Uterus (tissue), 4 donors: ENCODE measurements around the gene ATP6V0D1. TPM values are rescaled to one million over a fixed set of nuclear protein-coding genes. Genes with fewer than 3 reads are reported as not detected.

Source experiments
- DNase-seq, 2 donors: peaks; one replicate each; pipeline ENCODE4 v3.0.0-alpha.2; 2019 to 2020
- H3K27ac ChIP-seq, 2 donors: fragments of 200-600 bp; sonication (generic); 1 replicate in 1 of 2; 2 replicates in 1 of 2; pipeline ENCODE4 v1.5.1; 2016 to 2018
- H3K27me3 ChIP-seq, 2 donors: fragments of 200-600 bp; sonication (generic); one replicate each; pipeline ENCODE4 v1.5.1; 2018 to 2019; ENCODE audit warnings: control low read depth in 1 of 2
- H3K36me3 ChIP-seq, 2 donors: fragments of 200-600 bp; sonication (generic); one replicate each; pipeline ENCODE4 v1.5.1; 2019; ENCODE audit warnings: control low read depth in 1 of 2
- H3K4me1 ChIP-seq, 2 donors: fragments of 200-600 bp; sonication (generic); one replicate each; pipeline ENCODE4 v1.5.1; 2018 to 2019; ENCODE audit warnings: control low read depth in 1 of 2
- H3K4me3 ChIP-seq, 2 donors: fragments of 200-600 bp; sonication (generic); 1 replicate in 1 of 2; 2 replicates in 1 of 2; pipeline ENCODE4 v1.5.1; 2018 to 2019; ENCODE audit warnings: mild to moderate bottlenecking in 1 of 2
- H3K9me3 ChIP-seq, 2 donors: fragments of 200-600 bp; sonication (generic); one replicate each; pipeline ENCODE4 v1.5.1; 2019; ENCODE audit warnings: control low read depth in 1 of 2
- POLR2A ChIP-seq, 2 donors: fragments of 450-650 bp; IDR thresholded peaks; one replicate each; pipeline ENCODE4 v1.6.1; 2016; ENCODE audit warnings: antibody characterized with exemption in 2 of 2, mild to moderate bottlenecking in 1 of 2, moderate library complexity in 1 of 2
- intact Hi-C: fragments of 100-400 bp; cut with DNase I; formaldehyde crosslinking; loops from one replicate; pipeline ENCODE4 v1.15.1; 2023; ENCODE audit warnings: low total_unique reads
- total RNA-seq, 4 donors: library from RNA; depleted of rRNA in 3 of 4; stranded (reverse); fragments of >200 nt in 3 of 4; gene quantifications; one replicate each; pipeline versions ENCODE4 v1.1.0 to v1.2.4, GENCODE V29; 2014 to 2023
- TF ChIP-seq, protein P1 (sequence below), 4 experiments: fragments of 200-600 bp in 2 of 4; fragments of 450-650 bp in 2 of 4; sonication (generic) in 2 of 4; IDR thresholded peaks; one replicate each; pipeline ENCODE4 v1.5.1; 2016 to 2019; ENCODE audit warnings: antibody characterized with exemption in 4 of 4, mild to moderate bottlenecking in 2 of 4, moderate library complexity in 1 of 4
- donor health status: DM: yes; HTN: yes; CAD: no.

ATP6V0D1 gene
- total RNA-seq, 4 donors from 2014 or later, result 67.4 to 243 (median 100) TPM

DNA sequence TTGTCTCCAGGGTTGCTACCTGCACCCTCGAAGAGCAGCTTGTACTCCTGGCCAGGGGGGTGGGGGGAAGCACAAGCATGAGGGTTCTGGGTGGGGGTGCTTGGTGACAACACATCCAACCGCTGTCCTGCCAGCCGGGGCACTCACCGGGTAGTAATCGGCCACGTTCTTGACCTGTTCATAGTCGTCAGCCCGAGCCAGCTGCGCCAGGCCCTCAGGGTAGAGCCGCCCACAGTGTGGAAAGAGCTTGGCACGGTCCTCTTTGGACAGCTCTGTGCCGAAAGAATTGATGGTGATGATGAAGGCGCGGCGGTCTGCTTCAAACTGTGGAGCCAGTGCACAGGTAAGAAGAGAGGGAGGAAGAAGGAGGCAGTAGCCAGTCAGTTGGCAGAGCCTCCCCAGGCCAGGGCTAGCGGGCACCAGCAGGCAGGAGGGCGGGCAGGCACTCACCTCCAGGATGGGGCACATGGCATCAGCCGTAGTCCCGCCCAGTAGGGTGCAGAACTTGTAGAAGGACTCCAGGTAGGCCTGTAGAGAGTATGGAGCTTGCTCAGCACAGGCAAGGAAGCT is 42.0 kb downstream of the ATP6V0D1 start:
- H3K36me3 ChIP-seq, result no peaks in the 10 kb centered on the region

DNA sequence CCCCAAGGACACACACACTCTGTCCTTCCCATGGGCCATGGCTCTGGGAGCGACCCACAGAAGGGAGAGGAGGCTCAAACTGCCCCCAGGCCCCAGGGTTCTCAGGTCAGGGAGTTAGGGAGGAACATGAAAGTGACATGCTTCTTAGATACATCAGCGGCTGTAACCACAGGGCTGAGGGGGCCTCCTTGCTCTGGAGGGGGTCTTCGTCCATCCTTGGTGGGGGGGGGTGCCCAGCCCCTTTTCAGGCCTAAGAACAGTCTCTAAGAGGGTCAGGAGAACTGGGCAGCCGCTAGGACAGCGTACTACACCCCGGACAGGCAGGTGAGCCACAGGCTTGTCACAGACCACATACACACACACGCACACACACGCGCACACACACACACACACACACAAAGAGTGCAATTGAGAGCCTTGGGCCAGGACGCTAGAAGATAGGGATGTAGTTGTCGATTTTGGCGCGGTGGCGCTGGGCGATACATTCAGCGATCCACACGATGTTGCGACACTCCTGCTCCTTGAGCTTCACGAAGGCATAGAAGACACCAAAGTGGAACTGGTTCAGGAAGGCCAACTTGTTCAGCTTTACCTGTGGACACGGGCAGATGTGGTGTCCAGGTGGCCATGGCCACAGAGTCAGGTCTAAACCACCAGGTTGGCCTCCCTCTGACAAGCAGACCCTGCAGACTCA is 42.7 kb downstream of the ATP6V0D1 start:
- TF ChIP-seq, protein P1, sequence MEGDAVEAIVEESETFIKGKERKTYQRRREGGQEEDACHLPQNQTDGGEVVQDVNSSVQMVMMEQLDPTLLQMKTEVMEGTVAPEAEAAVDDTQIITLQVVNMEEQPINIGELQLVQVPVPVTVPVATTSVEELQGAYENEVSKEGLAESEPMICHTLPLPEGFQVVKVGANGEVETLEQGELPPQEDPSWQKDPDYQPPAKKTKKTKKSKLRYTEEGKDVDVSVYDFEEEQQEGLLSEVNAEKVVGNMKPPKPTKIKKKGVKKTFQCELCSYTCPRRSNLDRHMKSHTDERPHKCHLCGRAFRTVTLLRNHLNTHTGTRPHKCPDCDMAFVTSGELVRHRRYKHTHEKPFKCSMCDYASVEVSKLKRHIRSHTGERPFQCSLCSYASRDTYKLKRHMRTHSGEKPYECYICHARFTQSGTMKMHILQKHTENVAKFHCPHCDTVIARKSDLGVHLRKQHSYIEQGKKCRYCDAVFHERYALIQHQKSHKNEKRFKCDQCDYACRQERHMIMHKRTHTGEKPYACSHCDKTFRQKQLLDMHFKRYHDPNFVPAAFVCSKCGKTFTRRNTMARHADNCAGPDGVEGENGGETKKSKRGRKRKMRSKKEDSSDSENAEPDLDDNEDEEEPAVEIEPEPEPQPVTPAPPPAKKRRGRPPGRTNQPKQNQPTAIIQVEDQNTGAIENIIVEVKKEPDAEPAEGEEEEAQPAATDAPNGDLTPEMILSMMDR (IDR thresholded peaks at IDR 0.05), result no peak
- no peak for TF ChIP-seq POLR2A (IDR thresholded peaks at IDR 0.05)
- Histone ChIP-seq H3K27me3 (no peaks in the 10 kb centered on the region), H3K4me1 (peaks cover 11 to 13% of the 10 kb centered on the region in 2 donors), H3K9me3 (no peaks in the 10 kb centered on the region), H3K4me3 (no peak overlapping the region), H3K27ac (no peak overlapping the region), H3K36me3 (no peaks in the 10 kb centered on the region)
- DNase-seq, result no peak
- intact Hi-C loops, result no loop called here

More for the DNA sequence above, 42.0 kb downstream of the ATP6V0D1 start:
- H3K27me3 ChIP-seq, result no peaks in the 10 kb centered on the region
- intact Hi-C loops, result no loop called here
- peaks cover 16 to 20% of the 10 kb centered on the region in 2 donors for H3K4me1 ChIP-seq
- H3K9me3 ChIP-seq, result no peaks in the 10 kb centered on the region
- H3K4me3 ChIP-seq, result no peak overlapping the region
- no peak for DNase-seq
- TF ChIP-seq, protein P1 (IDR thresholded peaks at IDR 0.05), result no peak
- TF ChIP-seq POLR2A (IDR thresholded peaks at IDR 0.05), result no peak
- no peak overlapping the region for H3K27ac ChIP-seq

DNA sequence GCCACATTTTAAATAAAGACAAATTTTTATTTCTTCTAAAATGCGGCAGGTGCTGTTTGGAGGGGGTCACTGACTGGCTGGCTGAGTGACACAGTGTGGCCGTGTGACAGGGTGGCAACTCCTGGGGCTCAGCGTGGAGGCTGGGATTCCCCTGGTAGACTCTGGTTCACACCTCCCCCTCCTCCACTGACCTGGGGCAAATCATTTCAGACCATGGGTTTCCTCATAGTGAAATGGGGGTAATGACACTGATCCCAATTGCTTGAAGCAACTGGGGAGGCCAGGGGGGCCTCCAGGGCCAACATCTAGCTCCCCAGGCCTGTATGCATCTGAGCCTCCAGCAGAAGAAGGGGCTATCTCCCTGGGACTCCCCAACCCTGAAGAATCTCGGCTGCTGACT is 43.4 kb downstream of the ATP6V0D1 start:
- TF ChIP-seq, protein P1 (IDR thresholded peaks at IDR 0.05), result no peak
- TF ChIP-seq POLR2A (IDR thresholded peaks at IDR 0.05), result no peak
- H3K36me3 ChIP-seq, result no peaks in the 10 kb centered on the region

DNA sequence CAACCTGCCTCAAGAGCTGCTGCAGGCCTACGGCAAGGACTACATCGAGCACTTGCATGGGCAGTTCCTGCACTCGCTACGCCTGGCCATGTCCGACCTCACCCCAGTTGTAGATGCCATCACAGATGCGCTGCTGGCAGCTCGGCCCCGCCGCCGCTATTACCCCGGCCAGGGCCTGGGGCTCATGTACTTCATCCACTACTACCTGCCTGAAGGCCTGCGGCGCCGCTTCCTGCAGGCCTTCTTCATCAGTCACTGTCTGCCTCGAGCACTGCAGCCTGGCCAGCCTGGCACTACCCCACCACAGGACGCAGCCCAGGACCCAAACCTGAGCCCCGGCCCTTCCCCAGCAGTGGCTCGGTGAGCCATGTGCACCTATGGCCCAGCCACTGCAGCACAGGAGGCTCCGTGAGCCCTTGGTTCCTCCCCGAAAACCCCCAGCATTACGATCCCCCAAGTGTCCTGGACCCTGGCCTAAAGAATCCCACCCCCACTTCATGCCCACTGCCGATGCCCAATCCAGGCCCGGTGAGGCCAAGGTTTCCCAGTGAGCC is 44.2 kb downstream of the ATP6V0D1 start:
- H3K9me3 ChIP-seq, result no peaks in the 10 kb centered on the region
- intact Hi-C loops, result no loop called here

More for the DNA sequence above, 43.4 kb downstream of the ATP6V0D1 start:
- intact Hi-C loops, result no loop called here
- DNase-seq, result no peak
- Histone ChIP-seq H3K4me1 (peaks cover 6 to 11% of the 10 kb centered on the region in 2 donors), H3K4me3 (no peak overlapping the region), H3K27ac (no peak overlapping the region), H3K9me3 (no peaks in the 10 kb centered on the region), H3K27me3 (no peaks in the 10 kb centered on the region)

More for the DNA sequence above, 44.2 kb downstream of the ATP6V0D1 start:
- Histone ChIP-seq H3K27me3 (no peaks in the 10 kb centered on the region), H3K4me1 (peaks cover 7 to 8% of the 10 kb centered on the region in 2 donors), H3K4me3 (no peak overlapping the region), H3K36me3 (no peaks in the 10 kb centered on the region), H3K27ac (no peak overlapping the region)
- TF ChIP-seq POLR2A (IDR thresholded peaks at IDR 0.05), result no peak
- TF ChIP-seq, protein P1 (IDR thresholded peaks at IDR 0.05), result no peak
- no peak for DNase-seq
